GM19240 (cell line): ENCODE results near the gene NIPSNAP2.
A peak's percentile ranks its signal among the peaks of the same experiment; 100 is the strongest.
"Not testable (repeated sequence)": the region's sequence is repeated elsewhere in the genome, so short reads cannot be mapped to it uniquely, and the experiment has no call there.

Experiments
- DNase-seq: peaks from one replicate; pipeline ENCODE4 v3.0.0; 2011; ENCODE audit warnings: low spot score; ENCODE audit not compliant: insufficient read length

NIPSNAP2 gene

GRCh38 chr7:55964261-55965099 is at the start of gene NIPSNAP2:
TSS of gene NIPSNAP2 (plus strand) at chr7:55964585. CDS start at chr7:55964610, 25 bp downstream.
- peak; percentile 67 for DNase-seq

GRCh38 chr7:55917771-55918170 is 46.6 kb upstream of the NIPSNAP2 start:
- DNase-seq = no peak

GRCh38 chr7:55928006-55928767 is 36.2 kb upstream of the NIPSNAP2 start:
- no peak for DNase-seq

- no peak for DNase-seq
Measured at GRCh38 chr7:55931421-55932151, 32.8 kb upstream of the NIPSNAP2 start.

GRCh38 chr7:55939514-55940123 is 24.8 kb upstream of the NIPSNAP2 start:
- no peak for DNase-seq

- no peak for DNase-seq
Measured at GRCh38 chr7:55946545-55946944, 17.8 kb upstream of the NIPSNAP2 start.

GRCh38 chr7:55951637-55952351 is 12.6 kb upstream of the NIPSNAP2 start, which contains the start of gene MRPS17:
TSS of gene MRPS17 (plus strand) at chr7:55951877. CDS start at chr7:55953196, 1,319 bp downstream.
- DNase-seq = peak; percentile 99

- not testable (repeated sequence) for DNase-seq
Measured at GRCh38 chr7:55952352-55952671, 12.1 kb upstream of the NIPSNAP2 start.

GRCh38 chr7:55953707-55954475 is 10.5 kb upstream of the NIPSNAP2 start:
- DNase-seq = no peak

- no peak for DNase-seq
Measured at GRCh38 chr7:55957190-55957589, 7.2 kb upstream of the NIPSNAP2 start.

- no peak for DNase-seq
Measured at GRCh38 chr7:55962014-55962413, 2.4 kb upstream of the NIPSNAP2 start.

- no peak for DNase-seq
Measured at GRCh38 chr7:55963584-55964168, 709 bp upstream of the NIPSNAP2 start.

- no peak for DNase-seq
Measured at GRCh38 chr7:55965100-55965470, 700 bp downstream of the NIPSNAP2 start.

- no peak for DNase-seq
Measured at GRCh38 chr7:55965805-55966421, 1.5 kb downstream of the NIPSNAP2 start.

- DNase-seq = no peak
Measured at GRCh38 chr7:55966851-55967250, 2.5 kb downstream of the NIPSNAP2 start.

- no peak for DNase-seq
Measured at GRCh38 chr7:55969391-55969790, 5.0 kb downstream of the NIPSNAP2 start.

- DNase-seq = no peak
Measured at GRCh38 chr7:55970561-55970960, 6.2 kb downstream of the NIPSNAP2 start.

GRCh38 chr7:55970978-55971377 is 6.6 kb downstream of the NIPSNAP2 start:
- no peak for DNase-seq

GRCh38 chr7:55973747-55974250 is 9.4 kb downstream of the NIPSNAP2 start:
- no peak for DNase-seq
